Heart left ventricle (tissue), 13 donors: ENCODE results near the gene H6PD.

Experiments used
- CTCF ChIP-seq, 12 donors: fragments of 200-600 bp; sonication (generic) in 4 of 12; IDR thresholded peaks; one replicate each; pipeline versions ENCODE4 v1.5.0 to v1.8.0; 2018 to 2022; ENCODE audit warnings: antibody characterized with exemption in 12 of 12, mild to moderate bottlenecking in 5 of 12
- POLR2A ChIP-seq, 2 donors: fragments of 450-650 bp; IDR thresholded peaks; one replicate each; pipeline ENCODE4 v1.6.1; 2017; ENCODE audit warnings: antibody characterized with exemption in 2 of 2, mild to moderate bottlenecking in 2 of 2, moderate library complexity in 2 of 2
- donor health status: ischemic (EF 13 %, LVEDD 7.1; RV severe dilation, severe dysfunction).
- donor health status: DM: no; HTN: yes; CAD: no.
- donor health status: DM: no; HTN: no; CAD: no.
- donor health status: ischemic (EF 25% LVEDD 6.9; RV normal size, moderate dysfunction).
- donor health status: ischemic (EF 25% LVEDD 5.7; RV mildly dilated, moderate dysfunction).
- donor health status: ischemic (EF 35%, LVEDD 5.7; RV mildly dilated, moderate dysfunction).
- donor health status: nonischemic (EF 11% LVEDD 7.7; RV severe dilation, severe dysfunction).
- donor health status: DM: yes; HTN: yes; CAD: no.
- donor health status: PGD.
- donor health status: ischemic (EF 29% LVEDD 5.4; RV normal size, mild dysfunction).
- donor health status: nonischemic (EF 23%, LVEDD 6.1; RV moderate dilation, normal function).

- no peak for TF ChIP-seq CTCF (IDR thresholded peaks at IDR 0.05)
- TF ChIP-seq POLR2A (IDR thresholded peaks at IDR 0.05): no peak
These were observed 34.1 kb upstream of the H6PD start for GRCh38 chr1:9200441-9200840.
